Central memory CD8-positive, alpha-beta T cell (primary cell): ENCODE results near the gene MRPL46.
"Not testable (repeated sequence)": the region's sequence is repeated elsewhere in the genome, so short reads cannot be mapped to it uniquely, and the experiment has no call there.

Experiments
- ATAC-seq: fragments of 150-1000 bp; cut with Tn5 transposase; replicated peaks from 2 replicates; pipeline ENCODE4 v1.10.0; 2022; ENCODE audit warnings: mild to moderate bottlenecking, moderate FRiP score, moderate number of reproducible peaks; ENCODE audit not compliant: poor library complexity, severe bottlenecking; ENCODE audit errors: extremely low read depth
- DNase-seq, 2 donors: peaks; one replicate each; pipeline ENCODE4 v3.0.0; 2021; ENCODE audit warnings: low spot score in 2 of 2
- H3K27ac Mint-ChIP-seq: one replicate; pipeline ENCODE4 v1.8.0; 2022; ENCODE audit warnings: low read depth, mild to moderate bottlenecking, moderate library complexity, mixed read lengths
- H3K27me3 Mint-ChIP-seq: one replicate; pipeline ENCODE4 v1.8.0; 2022; ENCODE audit warnings: mixed read lengths
- H3K36me3 Mint-ChIP-seq: one replicate; pipeline ENCODE4 v1.8.0; 2022; ENCODE audit warnings: mild to moderate bottlenecking, moderate library complexity, mixed read lengths; ENCODE audit not compliant: insufficient read depth
- H3K4me1 Mint-ChIP-seq: one replicate; pipeline ENCODE4 v1.8.0; 2022; ENCODE audit warnings: mixed read lengths
- H3K4me3 Mint-ChIP-seq: one replicate; pipeline ENCODE4 v1.8.0; 2022; ENCODE audit warnings: mild to moderate bottlenecking, moderate library complexity, mixed read lengths
- H3K9me3 Mint-ChIP-seq: one replicate; pipeline ENCODE4 v1.8.0; 2022; ENCODE audit warnings: mixed read lengths

Gene MRPL46

GRCh38 chr15:88450125-88450798, 16.9 kb downstream of the MRPL46 start:
- ATAC-seq (no peak), DNase-seq (peak; percentile 26 to 40)
- Mint-ChIP-seq H3K4me3 (no peak overlapping the region), H3K27ac (no peak overlapping the region), H3K4me1 (peaks cover 5% of the 10 kb centered on the region), H3K27me3 (peaks cover 9% of the 10 kb centered on the region), H3K36me3 (no peaks in the 10 kb centered on the region), H3K9me3 (no peaks in the 10 kb centered on the region)

DNA sequence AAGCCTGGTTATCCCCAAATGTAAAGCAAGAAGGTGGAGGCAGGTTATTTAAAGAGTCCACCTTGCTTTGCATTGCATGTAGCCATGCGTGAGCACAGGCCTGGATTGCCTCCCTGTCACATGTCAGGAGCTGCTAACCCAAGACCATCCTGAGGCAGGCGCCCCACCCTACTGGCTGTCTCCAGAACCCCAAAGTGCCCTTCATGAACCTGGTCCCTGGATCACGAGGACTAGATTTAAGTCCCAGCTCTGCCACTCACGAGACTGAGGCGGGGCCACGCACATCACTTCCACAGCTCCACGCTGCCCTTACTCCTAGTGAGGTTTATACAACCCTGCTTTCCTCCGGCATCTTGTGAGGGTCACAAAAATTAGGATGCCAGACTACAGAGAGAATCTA, 17.6 kb downstream of the MRPL46 start:
- H3K27ac Mint-ChIP-seq: no peak overlapping the region
- DNase-seq (no peak), ATAC-seq (no peak)
- H3K27me3 Mint-ChIP-seq: peaks cover 11% of the 10 kb centered on the region
- no peaks in the 10 kb centered on the region for H3K36me3 Mint-ChIP-seq
- H3K9me3 Mint-ChIP-seq: no peaks in the 10 kb centered on the region
- peaks cover 5% of the 10 kb centered on the region for H3K4me1 Mint-ChIP-seq
- no peak overlapping the region for H3K4me3 Mint-ChIP-seq

GRCh38 chr15:88448991-88449461, 18.2 kb downstream of the MRPL46 start:
- no peak for ATAC-seq

GRCh38 chr15:88447741-88448140, 19.4 kb downstream of the MRPL46 start:
- Mint-ChIP-seq H3K9me3 (peaks cover 16% of the 10 kb centered on the region), H3K27me3 (peaks cover 29% of the 10 kb centered on the region), H3K4me3 (no peak overlapping the region), H3K4me1 (peaks cover 5% of the 10 kb centered on the region), H3K27ac (no peak overlapping the region), H3K36me3 (no peaks in the 10 kb centered on the region)
- no peak for DNase-seq
- no peak for ATAC-seq

More at GRCh38 chr15:88448991-88449461, 18.2 kb downstream of the MRPL46 start:
- peaks cover 3% of the 10 kb centered on the region for H3K9me3 Mint-ChIP-seq
- H3K27ac Mint-ChIP-seq: no peak overlapping the region
- peaks cover 17% of the 10 kb centered on the region for H3K27me3 Mint-ChIP-seq
- H3K4me3 Mint-ChIP-seq: no peak overlapping the region
- no peak for DNase-seq
- H3K36me3 Mint-ChIP-seq: no peaks in the 10 kb centered on the region
- peaks cover 5% of the 10 kb centered on the region for H3K4me1 Mint-ChIP-seq

- no peak overlapping the region for H3K27ac Mint-ChIP-seq
- H3K4me3 Mint-ChIP-seq: no peak overlapping the region
- DNase-seq (no peak), ATAC-seq (no peak)
- H3K4me1 Mint-ChIP-seq: peaks cover 5% of the 10 kb centered on the region
- no peaks in the 10 kb centered on the region for H3K36me3 Mint-ChIP-seq
- H3K9me3 Mint-ChIP-seq: peaks cover 17% of the 10 kb centered on the region
- H3K27me3 Mint-ChIP-seq: peaks cover 35% of the 10 kb centered on the region
Measured at GRCh38 chr15:88447206-88447605, 20.0 kb downstream of the MRPL46 start.

DNA sequence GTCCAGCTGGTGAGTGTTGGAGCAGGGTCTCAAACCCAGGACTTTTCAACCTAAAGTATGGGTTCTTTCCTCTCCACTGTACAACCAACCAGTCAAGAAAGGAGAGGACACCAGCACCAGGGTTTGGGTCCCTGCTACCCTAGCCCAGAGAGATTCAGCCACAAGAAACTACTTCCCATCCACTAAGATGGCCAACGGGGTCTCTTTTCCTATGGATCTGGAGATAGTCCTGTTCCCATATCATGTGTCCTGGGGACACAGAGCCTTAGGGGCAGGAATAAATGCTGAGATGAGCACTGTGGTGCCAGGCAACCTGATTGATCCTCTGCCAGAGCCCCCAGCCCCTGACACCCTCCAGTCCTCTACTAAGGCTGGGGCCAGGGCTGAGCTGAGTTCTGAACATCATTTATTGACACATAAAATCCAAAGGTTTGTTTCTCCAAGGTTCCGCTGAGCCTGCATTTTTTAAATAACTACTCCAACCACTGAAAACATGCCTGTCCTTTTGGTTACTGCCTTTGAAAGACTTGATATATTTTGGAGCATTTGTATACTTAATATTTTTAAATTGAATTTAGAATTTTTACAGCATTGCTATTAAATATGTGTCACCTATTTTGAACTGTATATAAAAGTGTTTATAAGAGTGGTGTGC, 26.0 kb downstream of the MRPL46 start:
- Mint-ChIP-seq H3K9me3 (peaks cover 17% of the 10 kb centered on the region), H3K4me3 (no peak overlapping the region), H3K27ac (no peak overlapping the region), H3K4me1 (no peaks in the 10 kb centered on the region), H3K27me3 (peaks cover 82% of the 10 kb centered on the region), H3K36me3 (no peaks in the 10 kb centered on the region)
- no peak for ATAC-seq
- no peak for DNase-seq

- H3K4me3 Mint-ChIP-seq: no peak overlapping the region
- H3K4me1 Mint-ChIP-seq: no peaks in the 10 kb centered on the region
- H3K27me3 Mint-ChIP-seq: peaks cover 83% of the 10 kb centered on the region
- no peaks in the 10 kb centered on the region for H3K36me3 Mint-ChIP-seq
- peaks cover 17% of the 10 kb centered on the region for H3K9me3 Mint-ChIP-seq
- DNase-seq (no peak), ATAC-seq (no peak)
- no peak overlapping the region for H3K27ac Mint-ChIP-seq
Measured at GRCh38 chr15:88440021-88440420, 27.2 kb downstream of the MRPL46 start.

GRCh38 chr15:88438181-88438580, 29.0 kb downstream of the MRPL46 start:
- Mint-ChIP-seq H3K36me3 (no peaks in the 10 kb centered on the region), H3K9me3 (peaks cover 6% of the 10 kb centered on the region), H3K27me3 (peaks cover 67% of the 10 kb centered on the region), H3K4me3 (no peak overlapping the region), H3K27ac (no peak overlapping the region), H3K4me1 (no peaks in the 10 kb centered on the region)
- no peak for ATAC-seq
- DNase-seq: no peak

GRCh38 chr15:88434106-88434505, 33.1 kb downstream of the MRPL46 start:
- not testable (repeated sequence) for H3K4me3 Mint-ChIP-seq, H3K36me3 Mint-ChIP-seq, H3K9me3 Mint-ChIP-seq, ATAC-seq, H3K27ac Mint-ChIP-seq, H3K4me1 Mint-ChIP-seq, DNase-seq
- peaks cover 44% of the 10 kb centered on the region for H3K27me3 Mint-ChIP-seq

GRCh38 chr15:88433046-88433685, 34.0 kb downstream of the MRPL46 start:
- no peak overlapping the region for H3K4me3 Mint-ChIP-seq
- ATAC-seq: no peak
- peaks cover 44% of the 10 kb centered on the region for H3K27me3 Mint-ChIP-seq
- H3K9me3 Mint-ChIP-seq: no peaks in the 10 kb centered on the region
- no peak overlapping the region for H3K27ac Mint-ChIP-seq
- no peaks in the 10 kb centered on the region for H3K4me1 Mint-ChIP-seq
- no peak for DNase-seq
- H3K36me3 Mint-ChIP-seq: no peaks in the 10 kb centered on the region

DNA sequence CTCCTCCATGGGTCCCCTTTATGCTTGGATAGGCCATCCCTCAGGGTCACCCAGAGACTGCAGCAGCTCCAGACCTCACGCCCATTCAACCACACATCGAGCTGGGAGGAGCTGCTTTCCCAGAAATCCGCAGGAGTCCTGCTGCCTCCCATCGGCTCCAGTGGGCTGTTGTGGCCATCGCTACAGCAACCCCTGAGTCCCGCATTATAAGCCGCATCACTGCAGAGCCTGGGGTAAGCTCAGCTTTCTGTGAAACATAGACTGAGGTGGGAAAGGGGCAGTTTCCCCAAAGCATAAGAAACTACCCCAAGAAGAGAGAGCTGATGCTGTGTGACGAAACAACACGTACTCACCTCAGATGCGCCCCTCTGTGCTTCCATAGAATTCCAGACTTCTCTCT, 35.7 kb downstream of the MRPL46 start:
- H3K4me1 Mint-ChIP-seq: no peaks in the 10 kb centered on the region
- no peaks in the 10 kb centered on the region for H3K9me3 Mint-ChIP-seq
- no peak overlapping the region for H3K27ac Mint-ChIP-seq
- H3K36me3 Mint-ChIP-seq: no peaks in the 10 kb centered on the region
- ATAC-seq (no peak), DNase-seq (no peak)
- H3K4me3 Mint-ChIP-seq: no peak overlapping the region
- H3K27me3 Mint-ChIP-seq: peaks cover 37% of the 10 kb centered on the region

DNA sequence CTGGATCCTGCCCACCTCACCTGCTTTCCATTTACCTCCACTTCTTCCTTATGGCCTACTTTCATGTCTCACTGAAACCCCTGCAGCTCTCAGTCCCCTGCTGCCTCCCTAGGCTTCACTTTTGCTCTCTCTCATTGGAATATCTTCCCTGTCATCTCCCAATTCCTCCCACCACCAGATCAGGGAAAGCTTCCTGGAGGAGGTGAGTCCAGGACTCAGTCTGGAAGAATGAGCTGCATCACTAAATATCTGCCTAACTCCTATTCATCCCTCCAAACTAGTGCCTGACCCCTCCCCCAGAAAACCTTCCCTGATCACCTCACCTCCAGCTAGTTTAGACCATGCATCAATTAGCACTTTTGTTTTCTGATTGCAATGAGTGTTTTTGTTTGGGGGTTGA, 37.1 kb downstream of the MRPL46 start:
- H3K27ac Mint-ChIP-seq: no peak overlapping the region
- H3K4me1 Mint-ChIP-seq: no peaks in the 10 kb centered on the region
- DNase-seq (no peak), ATAC-seq (no peak)
- no peaks in the 10 kb centered on the region for H3K9me3 Mint-ChIP-seq
- peaks cover 33% of the 10 kb centered on the region for H3K27me3 Mint-ChIP-seq
- no peak overlapping the region for H3K4me3 Mint-ChIP-seq
- no peaks in the 10 kb centered on the region for H3K36me3 Mint-ChIP-seq
